GM21723 (cell line): ENCODE measurements around the gene MILR1.

Experiments
- ATAC-seq: cut with Tn5 transposase; IDR thresholded peaks from one replicate; pipeline ENCODE4 v1.9.1; 2021; ENCODE audit warnings: mild to moderate bottlenecking, moderate library complexity; ENCODE audit not compliant: unreplicated experiment

MILR1 gene

DNA sequence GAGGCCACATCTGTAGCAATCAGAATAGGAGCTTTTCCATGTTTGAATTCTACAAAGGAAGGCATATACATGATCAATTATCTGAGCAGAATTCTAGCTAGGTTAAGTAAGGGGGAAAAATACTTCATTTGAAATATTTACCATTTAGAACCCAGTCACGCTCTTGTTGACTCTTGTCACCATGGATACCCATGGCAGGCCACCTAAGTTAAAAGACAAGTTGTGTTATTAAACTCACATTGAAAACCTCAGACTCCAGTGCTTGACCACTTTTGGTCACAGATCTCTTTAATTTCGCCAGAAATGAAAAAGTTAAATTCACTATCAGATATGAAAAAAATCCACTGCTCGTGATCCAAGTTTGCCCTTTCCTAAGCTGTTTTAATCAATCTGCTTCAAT is 53.1 kb downstream of the MILR1 start:
- ATAC-seq: no peak

DNA sequence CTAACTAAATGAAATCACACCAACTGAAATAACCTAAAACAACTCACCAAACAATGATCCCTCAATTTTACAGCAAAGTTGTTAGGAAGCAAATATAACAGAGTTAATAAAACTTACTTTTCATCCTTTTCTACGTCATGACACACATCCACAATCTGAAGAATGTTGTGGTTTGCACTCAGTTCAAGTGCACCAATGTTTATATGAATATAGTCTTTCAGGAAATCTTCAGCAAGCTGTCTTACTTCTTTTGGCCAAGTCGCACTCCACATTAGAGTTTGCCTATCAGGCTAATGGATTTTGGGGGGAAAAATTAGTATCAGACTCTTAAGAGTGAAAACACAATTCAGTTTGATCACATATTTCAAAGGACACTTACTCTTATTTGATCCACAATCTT is 53.9 kb downstream of the MILR1 start:
- ATAC-seq: no peak

DNA sequence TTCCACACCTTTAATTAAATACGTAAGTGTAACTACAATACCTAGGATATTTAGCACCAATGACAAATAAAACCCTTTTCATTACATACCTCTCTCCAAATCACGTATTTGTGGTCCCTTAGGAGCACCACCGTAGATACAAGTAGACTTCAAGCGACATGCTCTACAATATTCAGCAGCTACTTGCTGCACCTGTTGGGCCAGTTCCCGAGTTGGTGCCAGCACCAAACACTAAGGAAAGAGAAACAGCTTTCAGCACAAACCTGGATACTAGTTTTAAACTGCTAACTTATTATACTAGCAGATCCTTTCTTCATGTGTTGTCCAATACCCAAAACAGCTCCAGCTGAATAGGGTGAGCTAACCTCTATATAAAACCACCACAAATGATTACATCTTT is 54.4 kb downstream of the MILR1 start:
- no peak for ATAC-seq

DNA sequence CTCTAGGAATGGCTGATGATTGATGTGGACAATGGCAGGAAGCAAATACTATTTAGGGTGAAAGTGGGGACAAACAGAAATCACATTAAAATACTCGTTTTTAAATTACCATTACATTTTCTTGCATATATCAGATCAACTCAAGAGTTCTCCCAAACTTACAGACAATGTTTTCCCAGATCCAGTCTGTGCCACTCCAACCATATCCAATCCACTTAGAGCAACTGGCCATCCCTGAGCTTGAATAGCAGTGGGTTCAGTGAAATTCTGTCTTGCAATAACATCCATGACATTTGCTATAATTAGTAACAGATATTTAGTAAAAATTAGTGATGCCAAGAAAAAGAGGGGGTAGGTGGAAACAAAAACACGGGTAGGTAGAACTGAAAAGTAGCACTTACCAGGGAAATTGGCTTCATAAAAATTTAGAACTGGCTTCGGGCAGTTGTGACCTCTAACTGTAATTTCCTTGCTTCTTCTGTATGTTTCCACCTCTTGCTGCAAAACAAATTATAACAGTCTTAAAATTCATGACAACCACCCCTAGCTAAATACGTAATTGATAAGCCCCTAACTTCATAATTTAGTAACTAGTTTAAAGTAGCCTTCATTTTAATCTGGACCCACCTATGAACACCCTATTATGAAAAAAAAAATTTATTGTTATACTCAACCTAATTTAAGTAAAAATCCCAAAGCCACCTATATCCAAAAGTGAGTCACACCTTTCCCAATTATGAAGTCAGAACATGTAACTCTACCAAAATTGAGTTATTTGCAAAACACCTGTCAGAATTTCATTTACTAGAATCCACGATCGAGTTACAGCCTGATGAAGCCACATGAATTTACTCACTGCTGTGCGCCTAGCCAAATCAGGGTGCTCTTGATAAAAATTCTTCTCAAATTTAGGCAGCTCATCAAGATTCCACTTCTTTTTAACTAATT is 55.2 kb downstream of the MILR1 start:
- ATAC-seq: no peak

DNA sequence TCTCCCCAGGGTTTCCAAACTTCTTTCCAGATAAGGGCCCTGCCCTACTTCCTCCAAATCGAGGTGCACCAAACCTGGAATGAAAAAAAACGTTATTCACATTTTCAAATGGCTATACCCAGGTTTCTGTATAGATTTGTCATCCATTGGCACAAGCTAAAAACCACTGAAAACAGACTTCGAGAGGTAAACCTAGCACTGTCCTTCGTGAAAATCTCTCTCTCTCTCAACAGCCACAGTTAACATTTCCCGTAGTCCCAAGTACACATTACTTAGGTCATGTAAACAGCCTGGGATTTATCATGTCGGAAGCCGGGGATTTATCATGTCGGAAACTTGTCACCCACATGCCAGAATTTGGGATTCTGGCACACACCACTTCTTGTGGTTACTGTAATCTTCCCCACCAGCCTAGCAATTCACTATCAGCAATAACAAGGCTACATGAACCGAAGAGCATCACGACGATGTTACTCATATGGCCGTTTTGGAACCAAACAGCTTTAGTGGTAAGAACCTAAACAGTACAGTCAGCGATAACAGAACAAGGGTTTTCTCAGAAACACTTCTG is 55.9 kb downstream of the MILR1 start:
- no peak for ATAC-seq

DNA sequence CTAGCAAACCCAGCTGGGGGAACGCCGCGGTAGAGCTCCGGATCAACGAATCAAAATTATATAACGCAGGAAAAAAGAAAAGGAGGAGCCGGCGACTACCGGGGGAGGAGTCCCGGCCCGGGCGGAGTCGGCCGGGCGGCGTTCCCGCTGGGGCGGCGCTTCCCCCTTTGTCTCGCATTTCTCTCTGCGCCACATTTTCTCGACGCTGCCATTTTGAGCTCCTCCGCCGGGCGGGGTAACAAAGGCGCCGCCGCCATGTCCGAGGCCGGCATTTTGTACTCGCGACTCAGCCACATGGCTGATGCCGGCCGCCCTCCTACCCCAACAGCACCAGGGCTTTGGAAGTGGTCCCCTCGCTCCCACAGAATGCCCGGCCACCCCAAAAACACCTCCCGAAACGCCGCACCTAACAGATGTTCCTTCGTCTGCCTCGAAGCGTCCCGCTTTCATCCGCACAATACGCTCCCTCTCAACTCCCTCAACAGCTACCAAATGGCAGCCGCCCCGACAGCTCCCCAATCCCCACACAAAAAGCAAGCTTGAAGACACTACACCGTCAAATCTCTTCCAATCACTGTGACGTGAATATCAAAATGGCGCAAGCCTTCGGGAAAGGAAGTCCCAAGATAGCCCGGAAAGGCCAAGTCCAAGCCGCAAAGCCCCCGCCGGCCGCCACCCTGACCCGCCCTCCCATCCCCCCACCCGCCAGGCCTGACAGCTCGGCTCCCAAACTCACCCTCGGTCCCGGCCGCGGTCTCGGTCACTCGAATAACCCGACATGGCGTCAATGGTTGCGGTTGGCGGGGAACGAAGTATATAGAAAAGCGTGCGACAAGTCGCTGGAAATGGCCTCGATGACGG is 56.7 kb downstream of the MILR1 start:
- ATAC-seq: peak; percentile 42

DNA sequence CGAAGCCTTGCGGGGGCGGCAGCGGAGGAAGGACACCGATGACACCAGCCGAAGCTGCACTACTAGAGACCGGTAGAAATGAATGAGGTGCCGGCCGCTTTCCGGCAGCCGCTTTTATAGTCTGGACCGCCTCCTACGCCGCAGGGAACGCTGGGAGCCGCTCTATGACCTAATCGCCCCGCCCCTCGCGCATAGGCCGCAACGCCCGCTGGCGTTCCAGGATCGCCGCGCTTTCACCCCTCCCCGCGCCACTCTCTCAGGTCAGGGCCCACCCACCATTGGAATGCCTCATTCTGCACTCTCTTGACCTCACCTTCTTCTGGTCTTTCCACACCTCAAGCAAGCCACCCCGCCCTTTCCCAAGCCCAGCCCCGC is 57.3 kb downstream of the MILR1 start, which contains the start of gene DDX5:
TSS of gene DDX5 (minus strand) at position 89 of the 375 bp plus-strand sequence. CDS start 170 bp downstream, outside the sequence.
- peak; percentile 60 for ATAC-seq

DNA sequence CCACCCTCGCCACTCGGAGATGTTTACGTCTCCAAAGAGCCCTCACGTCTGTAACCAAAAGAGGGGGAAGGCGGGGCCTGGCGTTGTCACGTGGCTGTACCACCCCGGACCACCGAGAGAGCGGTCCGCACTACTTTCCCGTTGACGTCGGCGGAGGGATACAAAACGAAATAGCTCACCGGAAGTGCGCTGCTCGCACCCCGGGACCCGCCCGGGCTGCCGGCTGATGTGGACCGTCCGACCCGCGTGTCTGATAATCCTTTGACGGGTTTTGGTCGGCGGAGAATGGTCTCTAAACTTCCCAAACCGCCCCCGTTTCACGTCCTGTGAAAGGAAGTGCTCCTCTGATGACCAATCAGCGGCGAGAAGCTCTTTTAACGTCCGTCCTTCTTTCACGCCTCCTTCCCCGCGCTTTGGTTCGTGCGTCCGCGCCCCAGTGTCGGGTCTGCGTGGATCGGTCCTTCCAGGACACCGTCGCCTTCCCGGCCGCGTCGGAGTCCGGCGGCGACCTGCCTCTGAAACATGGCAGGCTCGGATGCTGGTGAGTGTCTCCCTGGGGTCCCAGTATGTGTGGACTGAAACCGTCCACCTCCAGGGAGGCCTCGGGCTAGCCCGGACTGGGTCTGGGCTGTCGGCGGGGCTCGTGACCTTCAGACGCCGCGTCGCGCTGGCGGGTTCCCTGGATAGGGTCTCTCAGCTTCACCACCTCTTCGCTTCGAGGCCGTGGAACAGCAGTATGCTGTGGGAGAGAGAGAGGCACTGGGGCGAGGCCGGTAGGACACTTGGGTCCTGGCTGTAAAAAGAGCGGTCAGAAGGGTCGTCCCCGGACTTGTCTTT is 57.9 kb downstream of the MILR1 start, which contains the start of gene CEP95:
TSS of gene CEP95 (plus strand) at position 402 of the 837 bp plus-strand sequence. CDS start at position 523, 121 bp downstream.
- ATAC-seq: peak; percentile 63

DNA sequence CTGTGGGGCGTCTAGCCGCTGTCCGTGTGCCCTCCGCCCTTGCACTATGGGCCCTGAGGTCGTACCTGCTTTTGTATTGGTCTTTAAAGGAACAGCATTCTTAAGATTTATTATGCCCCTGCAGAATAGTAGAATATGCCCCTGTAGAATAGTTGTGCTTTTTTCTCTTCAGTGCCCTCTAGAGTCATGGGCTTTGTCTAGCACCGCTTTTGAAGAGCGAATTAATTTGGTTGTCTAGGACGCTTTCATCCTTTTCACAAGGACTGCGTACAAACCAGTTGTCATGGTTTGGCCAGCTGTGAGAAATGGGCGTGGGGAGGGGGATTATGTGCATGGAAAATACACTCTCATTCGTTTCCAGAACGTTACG is 58.5 kb downstream of the MILR1 start:
- peak; percentile 11 for ATAC-seq

DNA sequence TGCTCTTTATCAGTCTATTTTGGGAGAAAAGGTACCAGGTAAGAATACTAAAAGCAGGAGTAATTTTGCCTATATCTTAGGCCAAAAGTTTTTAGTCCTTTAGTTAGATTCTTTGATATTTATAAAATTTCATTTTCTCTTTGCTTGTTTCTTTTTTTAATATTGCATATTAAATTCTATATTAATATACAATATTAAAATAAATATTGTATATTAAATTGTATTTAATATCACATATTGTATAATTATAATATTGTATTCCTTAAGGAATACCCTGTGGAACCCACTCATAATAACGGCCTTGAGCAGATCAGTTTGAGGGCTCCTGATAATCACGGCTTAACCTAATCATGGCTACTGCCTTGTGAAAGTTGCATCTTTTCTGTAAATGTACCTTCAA is 59.8 kb downstream of the MILR1 start:
- ATAC-seq: no peak

DNA sequence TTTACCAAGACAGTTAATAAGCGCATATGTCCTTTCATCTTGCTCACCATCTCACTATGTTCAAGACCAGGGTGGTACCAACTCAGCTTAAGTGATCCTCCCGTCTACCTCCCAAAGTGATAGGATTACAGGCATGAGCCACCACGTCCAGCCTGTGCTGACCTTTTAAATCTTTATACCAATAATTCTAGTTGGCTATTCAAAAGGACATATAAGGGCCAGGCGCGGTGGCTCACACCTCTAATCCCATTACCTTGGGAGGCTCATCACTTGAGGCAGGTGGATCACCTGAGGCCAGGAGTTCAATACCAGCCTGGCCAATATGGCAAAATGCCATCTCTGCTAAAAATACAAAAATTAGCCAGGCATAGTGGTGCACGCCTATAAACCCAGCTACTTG is 60.3 kb downstream of the MILR1 start:
- ATAC-seq: no peak

DNA sequence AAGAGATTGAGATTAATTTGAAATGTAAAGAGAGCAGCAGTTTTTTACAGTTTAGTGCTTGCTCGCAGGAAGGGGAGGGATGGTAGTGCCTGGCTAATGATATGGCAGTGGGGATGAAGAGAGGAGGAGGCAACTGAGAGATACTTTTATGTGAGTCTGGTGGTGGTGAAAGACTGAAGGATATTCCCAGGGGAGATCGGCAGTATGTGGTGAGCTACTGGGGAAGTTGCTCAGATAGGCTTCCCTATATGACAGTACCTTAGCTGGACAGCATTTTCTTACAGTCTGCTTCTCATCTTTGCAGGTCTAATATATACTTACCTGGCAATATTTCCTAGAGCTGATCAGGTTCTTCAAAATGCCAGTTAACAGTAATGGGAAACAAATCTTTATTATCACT is 66.5 kb downstream of the MILR1 start:
- no peak for ATAC-seq

DNA sequence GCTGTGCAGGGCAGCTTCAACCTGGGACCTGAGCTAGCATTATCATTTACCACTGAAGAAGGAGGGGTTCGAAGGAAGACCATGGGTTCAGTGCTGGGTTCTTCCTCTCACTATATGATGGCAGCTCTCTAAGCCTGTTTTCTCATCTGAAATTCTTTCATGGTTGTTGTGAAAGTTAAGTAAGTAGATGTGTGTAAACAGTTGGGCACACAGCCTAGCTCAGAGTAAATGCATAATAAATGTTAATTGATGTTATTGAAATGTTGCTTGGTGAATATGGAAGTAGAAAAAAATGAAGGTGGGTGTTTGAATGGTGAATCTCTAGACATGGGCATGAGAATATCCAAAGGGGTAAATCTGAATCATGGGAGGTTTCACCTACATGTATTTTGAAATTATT is 66.9 kb downstream of the MILR1 start:
- no peak for ATAC-seq
